Astrocyte (in vitro differentiated cells and primary cell): ENCODE data around the gene ABHD13. TPM values are rescaled to one million over a fixed set of nuclear protein-coding genes. Genes with fewer than 3 reads are reported as not detected.
"Not testable (repeated sequence)": the region's sequence is repeated elsewhere in the genome, so short reads cannot be mapped to it uniquely, and the experiment has no call there.

Experiments used
- DNase-seq: peaks from one replicate; pipeline ENCODE4 v3.0.0-alpha.2; 2010; ENCODE audit warnings: low read depth
- FAIRE-seq: peaks from 2 replicates; lab custom pipeline; 2011; peaks lifted over from hg19 to GRCh38; lab: Jason Lieb, UNC
- H2AFZ ChIP-seq: 2 replicates; pipeline ENCODE4 v1.6.0; 2012; ENCODE audit warnings: low read depth, low read length, inconsistent platforms
- H3K27ac ChIP-seq: 2 replicates; pipeline ENCODE4 v1.5.1; 2011; ENCODE audit warnings: low read depth, low read length, inconsistent platforms
- H3K27me3 ChIP-seq: 2 replicates; pipeline ENCODE4 v1.6.0; 2011; ENCODE audit warnings: low read length, inconsistent platforms; ENCODE audit not compliant: insufficient read depth
- H3K36me3 ChIP-seq: 2 replicates; pipeline ENCODE4 v1.5.1; 2011; ENCODE audit warnings: low read length, inconsistent platforms; ENCODE audit not compliant: insufficient read depth
- H3K4me1 ChIP-seq: 2 replicates; pipeline ENCODE4 v1.5.1; 2011; ENCODE audit warnings: low read length, inconsistent platforms; ENCODE audit not compliant: insufficient read depth
- H3K4me2 ChIP-seq: 2 replicates; pipeline ENCODE4 v1.6.0; 2012; ENCODE audit warnings: low read length, inconsistent platforms
- H3K4me3 ChIP-seq: 2 replicates; pipeline ENCODE4 v1.5.1; 2011; ENCODE audit warnings: low read depth, mild to moderate bottlenecking, low read length, inconsistent platforms; ENCODE audit not compliant: insufficient read depth
- H3K79me2 ChIP-seq: 2 replicates; pipeline ENCODE4 v1.6.0; 2012; ENCODE audit warnings: mild to moderate bottlenecking, low read length, inconsistent platforms; ENCODE audit not compliant: insufficient read depth
- H3K9ac ChIP-seq: 2 replicates; pipeline ENCODE4 v1.6.0; 2012; ENCODE audit warnings: mild to moderate bottlenecking, low read length, inconsistent platforms
- H3K9me3 ChIP-seq: 2 replicates; pipeline ENCODE4 v1.5.1; 2012; ENCODE audit warnings: low read depth, mild to moderate bottlenecking, low read length, inconsistent platforms; ENCODE audit not compliant: insufficient read depth
- H4K20me1 ChIP-seq: 2 replicates; pipeline ENCODE4 v1.6.0; 2012; ENCODE audit warnings: low read length, inconsistent platforms; ENCODE audit not compliant: insufficient read depth
- H3K27ac Mint-ChIP-seq: one replicate; pipeline ENCODE4 v1.8.0; 2021; ENCODE audit warnings: mild to moderate bottlenecking, mixed read lengths; ENCODE audit not compliant: unreplicated experiment
- H3K27me3 Mint-ChIP-seq: one replicate; pipeline ENCODE4 v1.8.0; 2021; ENCODE audit warnings: low read depth, mixed read lengths; ENCODE audit not compliant: unreplicated experiment
- H3K36me3 Mint-ChIP-seq: one replicate; pipeline ENCODE4 v1.8.0; 2021; ENCODE audit warnings: low read depth, mixed read lengths; ENCODE audit not compliant: unreplicated experiment
- H3K4me1 Mint-ChIP-seq: one replicate; pipeline ENCODE4 v1.8.0; 2021; ENCODE audit warnings: low read depth, mixed read lengths; ENCODE audit not compliant: unreplicated experiment
- H3K4me3 Mint-ChIP-seq: one replicate; pipeline ENCODE4 v1.8.0; 2021; ENCODE audit warnings: mild to moderate bottlenecking, moderate library complexity, mixed read lengths; ENCODE audit not compliant: unreplicated experiment
- H3K9me3 Mint-ChIP-seq: one replicate; pipeline ENCODE4 v1.8.0; 2021; ENCODE audit warnings: mild to moderate bottlenecking, mixed read lengths; ENCODE audit not compliant: unreplicated experiment
- CTCF ChIP-seq: IDR thresholded peaks from 2 replicates; pipeline ENCODE4 v1.5.1; 2011; ENCODE audit warnings: low read depth, mild to moderate bottlenecking, inconsistent platforms, low read length, moderate library complexity; ENCODE audit not compliant: insufficient read depth
- EZH2 ChIP-seq: IDR thresholded peaks from 2 replicates; pipeline ENCODE4 v1.6.1; 2012; ENCODE audit warnings: mild to moderate bottlenecking, low read length, inconsistent platforms; ENCODE audit not compliant: insufficient read depth
- total RNA-seq: library from RNA; stranded (reverse); gene quantifications from 2 replicates; pipeline ENCODE4 v1.2.1, GENCODE V29; 2021

Gene ABHD13
- total RNA-seq, 1 donor from 2014 or later, result 8.5 TPM

GRCh38 chr13:108267347-108267746, 49.2 kb downstream of the ABHD13 start:
- Histone ChIP-seq H3K4me3 (no peak overlapping the region), H4K20me1 (no peaks in the 10 kb centered on the region), H3K27ac (no peak overlapping the region), H3K79me2 (no peaks in the 10 kb centered on the region), H3K27me3 (no peaks in the 10 kb centered on the region), H3K4me1 (peaks cover 7% of the 10 kb centered on the region), H3K9me3 (no peaks in the 10 kb centered on the region), H3K36me3 (no peaks in the 10 kb centered on the region), H3K4me2 (no peak overlapping the region), H2AFZ (no peak overlapping the region), H3K9ac (no peak overlapping the region)
- no peak for DNase-seq
- Mint-ChIP-seq H3K27me3 (no peaks in the 10 kb centered on the region), H3K4me1 (peaks cover 20% of the 10 kb centered on the region), H3K4me3 (no peak overlapping the region), H3K36me3 (no peaks in the 10 kb centered on the region), H3K9me3 (no peaks in the 10 kb centered on the region), H3K27ac (no peak overlapping the region)
- FAIRE-seq, result no peak
- TF ChIP-seq CTCF, result no peak
- TF ChIP-seq EZH2, result no peak

- H3K4me3 Mint-ChIP-seq, result not testable (repeated sequence)
Observed at GRCh38 chr13:108267855-108268254, 49.7 kb downstream of the ABHD13 start.

GRCh38 chr13:108268466-108269112, 50.4 kb downstream of the ABHD13 start:
- Histone ChIP-seq H3K36me3 (no peaks in the 10 kb centered on the region), H2AFZ (no peak overlapping the region), H3K27me3 (no peaks in the 10 kb centered on the region), H4K20me1 (no peaks in the 10 kb centered on the region), H3K4me3 (no peak overlapping the region), H3K4me2 (no peak overlapping the region), H3K4me1 (peaks cover 7% of the 10 kb centered on the region), H3K9me3 (no peaks in the 10 kb centered on the region), H3K27ac (no peak overlapping the region), H3K79me2 (no peaks in the 10 kb centered on the region), H3K9ac (no peak overlapping the region)
- Mint-ChIP-seq H3K36me3 (no peaks in the 10 kb centered on the region), H3K4me1 (peaks cover 22% of the 10 kb centered on the region), H3K4me3 (no peak overlapping the region), H3K27me3 (no peaks in the 10 kb centered on the region), H3K27ac (no peak overlapping the region), H3K9me3 (no peaks in the 10 kb centered on the region)
- DNase-seq (no peak), FAIRE-seq (no peak)
- TF ChIP-seq EZH2, result no peak
- TF ChIP-seq CTCF, result no peak

More at GRCh38 chr13:108267855-108268254, 49.7 kb downstream of the ABHD13 start:
- H3K4me3 ChIP-seq, H3K36me3 ChIP-seq, H3K27me3 Mint-ChIP-seq, H3K36me3 Mint-ChIP-seq, H3K79me2 ChIP-seq, H3K4me2 ChIP-seq, H3K9me3 ChIP-seq, H3K4me1 ChIP-seq, H3K27me3 ChIP-seq, H3K9me3 Mint-ChIP-seq, H3K27ac Mint-ChIP-seq, H3K27ac ChIP-seq, DNase-seq, H4K20me1 ChIP-seq, H3K9ac ChIP-seq, FAIRE-seq, H2AFZ ChIP-seq: not testable (repeated sequence)
- peaks cover 22% of the 10 kb centered on the region for H3K4me1 Mint-ChIP-seq
